Measurements from ENCODE around the gene C16orf95.

DNA sequence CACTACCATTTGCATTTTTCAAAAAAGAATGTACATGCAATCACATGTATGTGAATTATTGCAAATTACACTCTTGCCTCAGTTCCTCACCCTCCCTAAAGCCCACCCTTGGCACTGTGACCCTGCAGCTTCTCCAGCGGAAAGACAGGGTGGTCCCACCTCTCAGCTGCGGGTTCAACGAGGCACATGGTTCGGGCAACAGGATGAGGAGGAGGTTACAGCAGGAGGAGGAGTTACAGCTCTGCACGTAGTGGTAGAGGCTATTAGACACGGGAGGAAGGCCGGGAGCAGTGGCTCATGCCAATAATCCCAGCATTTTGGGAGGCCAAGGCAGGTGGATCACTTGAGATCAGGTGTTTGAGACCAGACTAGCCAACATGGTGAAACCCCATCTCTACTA, 5.2 kb downstream of the C16orf95 start:
- TF ChIP-seq POLR2A (IDR thresholded peaks at IDR 0.05; ENCODE audit: low read depth, low read length): no peak
- TF ChIP-seq POLR2AphosphoS5 (IDR thresholded peaks at IDR 0.05; ENCODE audit: low read depth, low read length): no peak

All from GM12892 (cell line).